Measurements from ENCODE around the gene PLXNA2. TPM values are rescaled to one million over a fixed set of nuclear protein-coding genes. Genes with fewer than 3 reads are reported as not detected.

Gene PLXNA2
- total and polyA plus RNA-seq, 2 of the 8 experiments (the other 6 are each of a cell fraction or from before 2014, with no cell fraction given) = 0.33 to 1.5 TPM

DNA sequence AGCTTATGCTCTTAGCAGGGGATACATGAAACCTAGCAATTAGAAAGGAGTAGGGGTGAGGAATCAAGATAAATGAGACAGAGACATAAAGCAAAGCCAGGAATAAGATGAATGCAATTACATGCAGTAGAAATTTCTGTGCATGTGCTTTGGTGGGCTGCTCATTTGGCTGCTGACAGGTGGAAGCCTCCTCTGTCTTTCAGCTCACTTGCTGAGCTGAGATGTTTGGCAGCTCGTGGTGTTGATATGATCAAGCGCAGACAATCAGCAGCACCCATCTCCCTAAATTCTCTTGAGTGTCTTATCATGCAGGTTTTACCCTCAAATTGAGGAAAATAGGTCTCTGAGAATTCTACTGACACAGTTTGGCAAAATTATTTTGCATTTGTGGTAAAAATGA lies 224.9 kb downstream of the PLXNA2 start:
- H3K9me3 ChIP-seq (ENCODE audit: insufficient read depth in 2 of 2, low read depth in 1 of 2, low read length in 1 of 2) = no peaks in the 10 kb centered on the region
- no peak overlapping the region for H3K18ac ChIP-seq (ENCODE audit: extremely low read depth, low read length)
- H2BK20ac ChIP-seq (ENCODE audit: low read length) = no peak overlapping the region
- H3K79me2 ChIP-seq (ENCODE audit: control insufficient read depth in 1 of 2, insufficient read depth in 2 of 2, low read length in 2 of 2) = no peaks in the 10 kb centered on the region
- H2AFZ ChIP-seq (ENCODE audit: low read length) = no peak overlapping the region
- no peak overlapping the region for H3K27ac ChIP-seq (ENCODE audit: low read depth, low read length)
- no peaks in the 10 kb centered on the region for H3K36me3 ChIP-seq (ENCODE audit: control insufficient read depth in 2 of 4, insufficient read depth in 4 of 4, low read length in 3 of 4)
- CTCF ChIA-PET (ENCODE audit: partially characterized antibody) = interaction anchor here (0.5 to 15.8 kb wide), 13 partner anchors 10 to 355 kb away, joined by 3 to 315 read pairs (median 12); partner anchors contain the start of gene PLXNA2
- H3K56ac ChIP-seq (replicated peaks; ENCODE audit: insufficient read length, low read depth, low read length) = no peak overlapping the region
- no peak overlapping the region for H3K4ac ChIP-seq (replicated peaks; ENCODE audit: insufficient read length, low read depth, low read length)
- no peak overlapping the region for H3K14ac ChIP-seq (ENCODE audit: insufficient read length)
- 88% methylated on average over 2 of the region's 2 CpGs; no CpG with 5 or more reads in 1 of the 2 experiments for WGBS, 2 experiments (ENCODE audit: extremely low coverage in 1 of 2, insufficient coverage in 1 of 2, insufficient read length in 1 of 2, insufficient replicate concordance in 2 of 2, low coverage in 1 of 2, low lambda C conversion rate in 2 of 2, missing lambda C conversion rate in 1 of 2)
- H4K5ac ChIP-seq (ENCODE audit: insufficient read length, low read depth, low read length) = no peak overlapping the region
- 0 out of 7 replicates have a peak, but pooled peaks cover 0 to 2% (median 0%) of the 10 kb centered on the region in 4 experiments for H3K4me1 ChIP-seq (replicated peaks in 1 of 4; ENCODE audit: control insufficient read depth in 3 of 4, insufficient read depth in 4 of 4, low read length in 3 of 4)
- H3K4me2 ChIP-seq (ENCODE audit: insufficient read depth in 1 of 2, low read depth in 2 of 2, low read length in 2 of 2) = no peak overlapping the region
- FAIRE-seq (no peak), DNase-seq (ENCODE audit: low read depth in 1 of 2, low spot score in 2 of 2) (no peak)
- H4K20me1 ChIP-seq (replicated peaks in 1 of 2; ENCODE audit: control insufficient read depth in 1 of 2, insufficient read depth in 2 of 2, low read length in 2 of 2) = no peaks in the 10 kb centered on the region
- H3K23ac ChIP-seq (ENCODE audit: insufficient read length) = no peak overlapping the region
- H3K79me1 ChIP-seq (ENCODE audit: low read depth, low read length) = no peaks in the 10 kb centered on the region; the same call in 1 of the 2 replicates
- POLR2A ChIA-PET (ENCODE audit: partially characterized antibody) = no interaction called here
- no peak overlapping the region for H2BK5ac ChIP-seq (ENCODE audit: low read depth, low read length)
- H3K4me3 ChIP-seq (ENCODE audit: extremely low read depth in 1 of 4, insufficient read depth in 2 of 4, low read depth in 3 of 4, low read length in 4 of 4) = no peak overlapping the region
- H2BK12ac ChIP-seq (ENCODE audit: low read depth, low read length) = no peak overlapping the region
- H2BK15ac ChIP-seq (ENCODE audit: low read length) = no peak overlapping the region
- H4K8ac ChIP-seq (ENCODE audit: extremely low read depth, insufficient read depth, low read length) = no peak overlapping the region
- no peaks in the 10 kb centered on the region for H3K27me3 ChIP-seq (replicated peaks in 1 of 4; ENCODE audit: control insufficient read depth in 3 of 4, extremely low read depth in 1 of 4, insufficient read depth in 3 of 4, low read length in 3 of 4)
- no peak overlapping the region for H2AK5ac ChIP-seq (ENCODE audit: low read depth, low read length)
- no peaks in the 10 kb centered on the region for H3K23me2 ChIP-seq (ENCODE audit: low read depth, low read length)
- no peak overlapping the region for H4K91ac ChIP-seq (replicated peaks; ENCODE audit: insufficient read length, low read length)
- no peak overlapping the region for H2BK120ac ChIP-seq (replicated peaks; ENCODE audit: low read depth, low read length)
- no peak overlapping the region for H3K9ac ChIP-seq (replicated peaks in 1 of 4; ENCODE audit: extremely low read depth in 1 of 4, low read depth in 3 of 4, low read length in 3 of 4)
- no peak for TF ChIP-seq KDM5A (IDR thresholded peaks at IDR 0.05; ENCODE audit: low read length)
